NCI-H187 treated with DMSO at 0.1 percent for 48 hours (cell line): ENCODE results near the gene IFNB1.

Experiments
- DNase-seq: peaks from one replicate; lab custom pipeline; 2025; lab: John Stamatoyannopoulos, UW

IFNB1 gene

DNA sequence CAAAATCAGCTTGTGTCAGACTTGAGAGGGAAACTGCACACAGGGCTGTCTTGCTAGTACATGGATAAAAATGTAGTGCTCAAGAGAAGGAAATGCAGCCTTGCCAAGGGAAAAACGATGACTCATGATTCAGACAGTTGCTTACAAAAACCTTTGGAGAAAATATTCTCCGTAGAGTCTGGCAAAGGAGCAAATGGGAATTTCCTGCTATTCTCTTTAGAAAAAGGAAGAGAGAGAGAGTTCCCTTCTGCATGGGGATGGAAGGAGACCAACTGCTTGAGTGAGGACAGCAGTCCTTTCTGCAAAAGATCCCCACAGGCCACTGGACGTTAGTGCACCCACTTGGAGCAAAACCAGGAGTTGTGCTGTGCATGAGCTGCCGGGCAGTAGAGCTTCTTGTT is 7.6 kb downstream of the IFNB1 start:
- DNase-seq, result no peak

DNA sequence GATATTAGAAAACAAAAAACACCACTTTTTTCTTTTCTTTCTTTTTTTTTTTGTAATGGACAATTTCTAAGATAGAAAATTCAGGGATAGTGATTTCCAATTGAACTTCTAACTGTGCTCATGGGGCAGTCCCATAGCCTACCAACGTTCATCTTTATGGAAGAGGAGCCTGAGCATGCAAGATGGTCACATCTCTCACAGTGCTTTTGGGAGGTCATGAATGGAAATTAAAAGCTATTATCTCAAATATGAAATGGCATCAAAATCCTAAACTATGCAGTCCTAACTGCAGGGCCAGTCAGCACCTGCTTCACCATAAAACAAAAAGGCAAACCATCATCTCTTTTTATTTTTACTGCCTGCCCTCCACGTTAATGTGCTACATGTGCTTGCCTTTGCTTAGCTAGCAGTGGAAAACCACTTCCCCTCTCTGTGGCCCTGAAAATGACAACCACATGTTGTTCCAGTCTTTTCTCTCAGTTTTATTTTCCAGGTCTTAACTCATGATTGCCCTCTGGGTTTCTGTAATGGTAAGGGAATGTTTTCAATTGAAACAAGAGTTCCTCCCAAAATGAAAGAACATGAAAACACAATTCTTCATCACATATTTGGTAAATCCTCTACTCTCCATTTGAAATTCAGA is 16.7 kb downstream of the IFNB1 start:
- no peak for DNase-seq

DNA sequence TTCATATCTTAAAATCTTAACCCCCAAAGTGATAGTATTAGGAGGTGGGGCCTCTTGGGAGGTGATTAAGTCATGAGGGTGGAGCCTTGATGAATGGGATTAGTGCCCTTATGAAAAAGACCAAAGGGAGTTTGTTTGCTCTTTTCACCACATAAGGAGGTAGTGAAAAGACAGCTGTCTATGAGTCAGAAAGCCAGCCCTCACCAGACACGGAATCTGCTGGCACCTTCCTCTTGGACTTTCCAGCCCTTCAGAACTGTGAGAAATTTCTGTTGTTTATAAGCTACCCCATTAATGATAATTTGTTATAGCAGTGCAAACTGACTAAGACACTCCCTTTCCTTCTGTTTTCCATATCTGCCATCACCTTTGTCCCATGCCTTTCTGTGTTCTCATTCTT is 20.8 kb downstream of the IFNB1 start:
- DNase-seq, result no peak

DNA sequence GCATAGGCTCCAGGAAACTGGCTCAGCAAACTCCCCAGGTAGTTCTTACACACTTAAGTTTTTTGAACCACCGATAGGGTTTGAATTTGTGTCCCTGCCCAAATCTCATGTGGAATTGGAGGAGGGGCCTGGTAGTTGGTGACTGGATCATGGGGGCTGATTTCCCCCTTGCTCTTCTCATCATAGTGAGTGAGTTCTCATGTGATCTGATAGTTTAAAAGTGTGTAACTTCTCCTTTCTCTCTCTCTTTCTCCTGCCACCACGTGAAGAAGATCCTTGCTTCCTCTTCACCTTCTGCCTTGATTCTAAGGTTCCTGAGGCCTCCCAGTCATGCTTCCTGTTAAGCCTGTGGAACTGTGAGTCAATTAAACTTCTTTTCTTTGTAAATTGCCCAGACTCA is 23.9 kb downstream of the IFNB1 start:
- no peak for DNase-seq

DNA sequence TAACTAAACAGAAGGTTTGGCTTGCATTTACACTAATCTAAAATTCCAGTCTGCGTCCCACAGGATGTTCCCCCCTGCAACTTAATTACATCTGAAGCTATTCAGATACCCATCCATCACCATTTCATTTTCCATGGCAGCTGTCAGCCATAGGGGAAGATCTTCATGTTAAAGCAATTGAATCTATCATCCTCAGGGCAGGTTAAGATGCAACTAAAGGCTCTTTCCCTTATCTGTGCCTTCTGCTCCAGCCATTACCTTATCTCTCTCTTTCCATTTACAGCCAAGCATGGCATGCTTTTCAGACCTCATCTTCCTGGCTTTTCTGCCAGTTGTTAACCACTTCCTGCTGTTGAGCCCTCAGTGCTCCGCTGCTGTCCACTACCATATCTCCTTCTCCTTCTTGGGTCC is 30.5 kb downstream of the IFNB1 start:
- DNase-seq, result no peak

DNA sequence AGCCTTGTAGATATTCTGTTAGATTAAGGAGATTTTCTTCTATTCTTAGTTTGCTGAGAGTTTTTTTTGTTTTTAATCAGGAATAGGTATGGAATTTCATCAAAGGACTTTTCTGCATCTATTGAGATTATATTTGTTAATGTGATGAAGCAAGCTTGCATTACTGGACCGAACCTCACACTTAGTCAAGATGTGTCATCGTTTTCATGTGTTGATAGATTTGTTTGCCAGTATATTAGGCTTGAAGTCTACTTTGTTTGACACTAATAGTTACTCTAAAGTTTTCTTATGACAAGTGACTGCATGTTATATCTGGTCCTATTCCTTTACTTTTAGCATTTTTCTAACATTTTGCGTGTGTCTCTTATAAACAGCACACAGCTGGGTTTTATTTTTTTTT is 33.9 kb downstream of the IFNB1 start:
- no peak for DNase-seq

DNA sequence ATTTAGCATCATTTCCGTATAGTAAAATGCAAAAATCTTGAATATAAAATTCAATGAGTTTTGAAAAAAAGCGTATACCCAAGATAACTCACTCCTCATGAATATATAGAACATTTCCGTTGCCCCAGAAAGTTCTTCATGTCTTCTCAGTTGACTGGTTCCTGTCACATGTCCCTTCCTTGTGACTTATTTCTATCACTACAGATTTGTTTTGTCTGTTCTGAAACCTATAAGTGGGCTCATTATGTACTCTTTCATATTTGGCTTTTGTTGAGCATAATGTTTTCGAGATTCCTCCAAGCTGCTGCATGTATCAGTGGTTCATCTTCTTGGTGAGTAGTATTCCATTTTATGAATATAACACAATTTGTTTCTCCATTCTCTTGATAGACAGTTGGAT is 35.3 kb downstream of the IFNB1 start:
- no peak for DNase-seq

DNA sequence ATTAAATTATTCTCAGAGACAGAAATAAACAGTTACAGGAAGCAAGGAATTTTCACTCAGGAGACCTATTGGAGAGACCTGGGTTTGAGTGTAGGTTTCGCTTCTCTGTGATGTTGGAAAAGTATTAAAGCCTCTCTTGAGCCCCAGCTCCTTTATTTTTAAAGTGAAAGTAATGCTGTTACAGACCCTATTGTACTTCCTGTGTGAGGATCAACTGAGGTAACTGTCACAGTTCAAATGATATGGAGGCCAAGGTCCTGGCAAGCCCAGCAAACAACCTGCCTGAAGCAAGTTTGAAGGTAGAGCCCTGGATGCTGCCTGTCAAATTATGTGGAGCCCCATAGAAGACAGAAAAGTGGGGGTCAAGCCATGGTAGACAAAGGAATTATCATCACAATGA is 38.4 kb downstream of the IFNB1 start:
- DNase-seq, result no peak

DNA sequence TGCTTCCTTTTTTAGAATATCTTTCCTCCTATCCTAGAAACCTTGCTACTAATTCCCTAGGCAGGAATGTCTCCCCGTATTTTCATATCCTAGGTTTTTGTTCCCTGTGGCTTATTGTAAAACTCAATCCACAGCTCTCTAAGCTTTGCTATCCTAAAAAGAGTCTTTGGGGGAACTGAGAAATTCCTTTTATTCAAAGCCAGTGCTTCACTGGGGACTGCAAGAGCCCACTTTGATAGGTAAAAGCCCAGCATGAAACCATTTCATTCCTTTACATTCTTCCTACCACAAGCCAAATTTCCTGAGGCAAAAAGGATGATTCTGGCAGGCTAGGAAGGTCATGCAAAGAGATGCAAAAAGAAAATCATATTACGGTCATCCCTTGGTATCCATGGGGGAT is 40.5 kb downstream of the IFNB1 start:
- DNase-seq, result no peak

DNA sequence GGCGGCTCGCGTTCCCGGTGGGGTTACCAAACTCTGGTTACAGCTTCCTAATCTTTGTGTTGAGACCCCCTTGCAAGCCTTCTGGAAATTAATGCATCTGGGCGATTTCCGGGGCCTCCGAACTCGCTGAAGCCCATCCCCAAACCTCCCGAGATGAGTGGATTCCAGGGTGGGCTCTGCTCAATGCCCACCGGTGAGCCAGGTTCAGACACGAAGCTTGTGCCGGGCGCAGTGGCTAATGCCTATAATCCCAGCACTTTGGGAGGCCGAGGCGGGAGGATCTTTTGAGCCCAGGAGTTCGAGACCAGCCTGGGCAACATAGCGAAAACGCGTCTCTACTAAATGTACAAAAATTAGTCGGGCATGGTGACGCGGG is 45.9 kb downstream of the IFNB1 start:
- DNase-seq, result no peak

DNA sequence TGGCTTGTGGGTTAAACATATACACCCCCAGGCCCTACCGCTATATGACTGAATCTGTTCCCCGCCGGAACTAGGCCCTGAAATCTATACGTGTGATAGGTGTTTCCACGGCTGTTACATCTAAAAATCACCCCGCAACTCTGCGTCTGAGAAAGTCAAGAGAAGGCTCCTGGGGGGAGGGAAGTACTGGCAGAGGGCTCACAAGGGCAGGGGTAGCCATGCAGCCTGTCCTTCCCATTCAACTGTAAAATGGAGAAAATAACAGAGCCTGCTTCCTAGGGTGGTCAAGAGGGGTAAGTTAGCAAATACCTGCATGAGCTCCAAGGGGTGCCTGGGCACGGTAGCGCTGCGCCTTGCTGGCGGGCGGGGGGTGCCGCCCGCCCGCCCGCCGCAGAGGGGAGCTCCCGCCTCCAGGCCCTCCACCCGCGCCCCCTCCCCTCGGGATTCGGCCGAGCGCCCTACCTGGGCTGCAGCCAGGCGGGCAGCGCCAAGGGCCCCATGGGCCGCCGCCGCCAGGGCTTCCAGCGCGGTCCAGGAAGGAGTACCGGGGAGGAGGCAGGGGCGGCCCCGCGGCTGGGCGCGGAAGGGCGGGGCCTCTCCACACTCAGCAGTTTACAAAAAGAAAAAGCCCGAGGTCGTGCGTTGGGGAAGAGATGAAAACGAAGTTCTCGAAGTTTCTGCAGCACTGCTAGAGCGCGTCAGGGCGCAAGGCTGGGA is 46.5 kb downstream of the IFNB1 start, which contains the start of gene HACD4:
Gene HACD4 (minus strand): TSS at position 550 of the 717 bp plus-strand sequence. CDS start 50 bp downstream, at position 500.
- no peak for DNase-seq

DNA sequence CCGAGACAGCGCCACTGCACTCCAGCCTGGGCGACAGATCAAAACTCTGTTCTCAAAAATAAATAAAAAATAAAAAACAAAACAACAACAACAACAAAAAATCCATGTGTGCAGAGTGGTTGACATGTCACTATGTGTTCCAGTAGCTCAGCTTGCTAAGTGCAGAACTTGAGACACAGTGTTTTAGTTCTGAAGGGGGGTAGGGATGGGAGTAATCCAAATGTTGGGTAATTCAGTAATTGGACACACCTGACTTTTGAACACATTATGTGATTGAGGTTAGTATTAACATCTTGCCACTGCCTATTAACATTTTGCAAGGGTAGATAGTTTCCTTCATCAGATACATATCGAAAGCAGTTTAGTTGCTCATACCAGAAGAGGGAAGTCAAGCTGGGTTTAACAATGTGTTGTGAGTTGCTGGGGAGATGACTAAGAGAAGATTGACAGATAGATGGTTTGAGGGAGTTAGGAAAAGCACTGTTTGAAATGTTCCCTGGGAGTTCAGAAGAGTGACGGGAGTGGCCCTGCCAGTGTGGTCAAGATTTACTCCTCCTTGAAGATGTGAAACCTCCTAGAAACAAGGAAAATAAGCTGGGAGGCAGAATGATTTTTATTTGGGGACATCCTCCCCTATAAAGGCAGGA is 47.2 kb downstream of the IFNB1 start:
- no peak for DNase-seq

DNA sequence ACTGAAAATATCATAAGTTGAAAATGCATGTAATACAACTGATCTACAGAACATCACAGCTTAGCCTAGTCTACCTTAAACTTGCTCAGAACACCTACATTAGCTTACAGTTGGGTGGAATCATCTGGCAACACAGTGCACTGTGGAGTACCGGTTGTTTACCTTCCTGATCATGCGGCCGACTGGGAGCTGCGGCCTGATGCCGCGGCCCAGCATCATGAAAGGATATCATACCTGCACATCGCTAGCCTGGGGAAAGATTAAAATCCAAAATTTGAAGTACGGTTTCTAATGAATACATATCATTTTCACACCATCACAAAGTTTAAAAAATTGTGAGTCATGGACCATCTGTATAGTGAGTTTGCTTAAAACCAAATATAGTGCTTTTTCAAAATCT is 48.1 kb downstream of the IFNB1 start:
- DNase-seq, result no peak

DNA sequence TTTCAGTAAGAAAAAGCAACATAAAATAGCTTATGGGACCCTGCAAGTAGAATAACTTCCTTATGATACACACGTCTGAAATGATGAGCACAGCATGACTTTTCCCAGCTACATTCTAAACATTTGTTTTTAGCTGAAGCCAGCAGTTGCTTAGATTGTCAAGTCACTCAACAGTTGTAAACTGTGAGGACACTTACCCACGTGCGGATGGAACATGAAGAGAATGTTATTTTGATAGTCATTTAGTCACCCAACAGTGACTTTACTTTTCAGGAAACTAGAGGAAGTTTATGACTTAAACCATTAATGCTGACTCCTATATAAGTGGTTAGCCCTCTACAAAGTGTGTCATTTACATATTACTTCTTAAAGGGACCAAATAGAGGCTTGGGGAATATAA is 49.3 kb downstream of the IFNB1 start:
- DNase-seq, result no peak

DNA sequence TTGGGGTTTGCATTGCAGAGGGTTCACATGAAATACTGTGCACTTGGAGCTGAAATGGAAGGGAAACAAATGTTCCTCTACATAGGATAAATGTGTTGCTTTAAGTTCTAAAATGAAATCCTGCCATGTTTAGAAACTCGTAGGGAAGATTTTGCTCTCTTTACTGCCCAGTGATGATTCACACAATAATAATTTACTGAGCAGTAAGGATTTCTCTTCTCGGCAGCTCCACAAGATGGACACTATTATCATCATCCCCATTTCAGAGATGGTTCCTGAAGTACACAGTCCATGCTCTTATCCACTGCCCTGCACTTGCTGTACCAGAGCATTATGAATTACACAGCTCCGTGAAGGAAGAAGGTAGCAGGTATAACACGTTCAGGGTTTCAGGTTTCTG is 50.4 kb downstream of the IFNB1 start:
- no peak for DNase-seq
